DOHH2 (cell line): ENCODE results near the gene RAB40B.

ENCODE experiments used
- CTCF ChIP-seq: fragments of 200-600 bp; sonication (generic); IDR thresholded peaks from one replicate; pipeline ENCODE4 v1.5.1; 2014; ENCODE audit warnings: antibody characterized with exemption, mild to moderate bottlenecking, low read depth, low read length; ENCODE audit not compliant: poor library complexity, severe bottlenecking
- EZH2phosphoT487 ChIP-seq: fragments of 200-600 bp; sonication (generic); IDR thresholded peaks from 2 replicates; pipeline ENCODE4 v1.6.1; 2017; ENCODE audit warnings: borderline replicate concordance, mild to moderate bottlenecking, antibody characterized with exemption, low read length, moderate library complexity, mixed read lengths

DNA sequence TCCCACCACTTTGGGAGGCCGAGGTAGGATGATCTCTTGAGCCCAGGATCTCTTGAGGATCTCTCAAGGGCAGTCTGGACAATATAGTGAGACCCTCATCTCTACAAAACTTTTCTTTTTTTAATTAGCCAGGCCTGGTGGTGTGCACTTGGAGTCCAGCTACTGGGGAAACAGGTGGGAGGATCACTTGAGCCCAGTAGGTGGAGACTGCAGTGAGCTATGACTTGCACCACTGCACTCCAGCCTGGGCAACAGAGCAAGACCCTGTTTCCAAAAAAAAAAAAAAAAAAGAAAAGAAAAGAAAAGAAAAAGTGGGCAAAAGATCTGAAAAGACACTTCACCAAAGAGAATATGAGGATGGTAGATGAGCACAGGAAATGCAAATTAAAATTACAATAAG, 15.0 kb downstream of the RAB40B start:
- TF ChIP-seq EZH2phosphoT487 (no peak), CTCF (no peak)
